ENCODE measurements around the gene EPS8L2.

GRCh38 chr11:656426-656825 is 49.6 kb upstream of the EPS8L2 start:
- TF ChIP-seq CTCF (IDR thresholded peaks at IDR 0.05) (no peak), POLR2A (IDR thresholded peaks at IDR 0.05) (no peak)
